NCI-H345 treated with DMSO at 0.1 percent for 48 hours (cell line): ENCODE data around the gene PLTP.
"Not testable (repeated sequence)": the region's sequence is repeated elsewhere in the genome, so short reads cannot be mapped to it uniquely, and the experiment has no call there.

Source experiments
- DNase-seq: peaks from one replicate; lab custom pipeline; 2025; ENCODE audit not compliant: unreplicated experiment; lab: John Stamatoyannopoulos, UW

Gene PLTP

DNA sequence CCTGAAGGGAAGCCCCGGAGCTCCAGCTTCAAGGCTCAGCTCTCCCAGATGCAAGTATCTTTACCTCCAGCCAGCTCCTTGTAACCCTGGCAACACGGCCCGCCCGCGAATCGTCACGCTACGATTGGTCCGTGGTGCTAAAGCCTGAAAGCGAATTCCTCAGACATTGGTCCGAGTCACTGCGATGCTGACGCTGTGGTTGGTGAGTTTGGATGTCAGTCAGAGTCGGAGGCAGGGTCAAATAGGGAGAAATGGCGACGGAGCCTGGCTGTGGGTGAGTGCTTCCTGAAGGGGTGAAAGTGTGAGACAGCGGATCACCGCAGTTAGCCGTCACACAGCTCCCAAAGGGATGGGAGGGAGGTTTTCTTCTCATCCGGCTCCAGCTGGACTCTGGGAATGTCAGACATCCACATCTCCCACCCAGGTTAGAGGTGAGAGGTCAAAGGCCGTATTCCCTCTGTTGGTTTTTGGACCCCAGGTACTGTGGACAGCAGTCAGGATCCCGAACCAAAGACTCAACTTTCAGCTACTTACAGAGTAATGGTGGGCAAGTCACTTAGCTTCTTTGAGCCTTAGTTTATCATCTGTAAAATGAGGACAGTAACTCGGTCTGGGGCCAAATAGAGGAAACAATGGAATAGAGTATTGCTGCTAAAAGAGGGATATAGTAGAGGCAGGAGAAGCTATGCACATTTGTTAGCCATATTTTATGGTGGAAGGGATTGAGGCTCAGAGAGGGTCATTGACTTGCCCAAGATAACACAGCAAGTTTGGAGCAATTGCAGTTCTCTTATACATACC is 30.8 kb downstream of the PLTP start, which contains the start of gene ZSWIM1:
TSS of gene ZSWIM1 (plus strand) at position 240 of the 801 bp plus-strand sequence. CDS start 1,366 bp downstream, outside the sequence.
- peak; percentile 99 for DNase-seq

DNA sequence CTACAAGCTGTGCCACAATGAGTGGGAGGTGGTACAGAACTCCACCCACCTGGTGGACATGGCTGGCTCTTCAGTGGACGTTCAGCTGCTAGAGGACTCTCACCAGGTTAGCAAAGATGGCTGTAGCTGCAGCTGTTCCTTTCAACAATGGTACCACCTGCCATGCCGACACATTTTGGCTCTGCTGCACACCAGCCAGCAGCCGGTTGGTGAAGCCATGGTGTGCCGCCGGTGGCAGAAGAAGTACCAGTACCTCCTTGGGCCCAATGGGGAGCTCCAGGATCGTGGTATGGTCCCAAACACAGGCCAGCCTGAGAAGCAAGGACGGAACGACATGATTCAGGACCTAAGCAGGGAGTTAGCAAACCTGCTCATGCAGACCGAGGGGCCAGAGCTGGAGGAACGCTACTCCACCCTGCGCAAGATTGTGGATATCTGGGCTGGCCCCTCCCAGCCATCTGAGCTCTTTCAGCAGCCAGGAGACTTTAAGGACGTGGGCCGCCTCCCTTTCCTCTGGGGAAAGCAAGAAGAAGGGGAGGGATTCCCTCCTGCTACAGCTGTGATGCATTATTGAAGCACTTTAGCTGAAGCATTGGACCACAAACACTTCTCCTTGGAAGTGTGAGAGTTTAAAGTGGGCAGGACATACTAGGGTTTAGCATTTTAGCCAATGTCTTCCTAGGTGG is 33.7 kb downstream of the PLTP start:
- no peak for DNase-seq

DNA sequence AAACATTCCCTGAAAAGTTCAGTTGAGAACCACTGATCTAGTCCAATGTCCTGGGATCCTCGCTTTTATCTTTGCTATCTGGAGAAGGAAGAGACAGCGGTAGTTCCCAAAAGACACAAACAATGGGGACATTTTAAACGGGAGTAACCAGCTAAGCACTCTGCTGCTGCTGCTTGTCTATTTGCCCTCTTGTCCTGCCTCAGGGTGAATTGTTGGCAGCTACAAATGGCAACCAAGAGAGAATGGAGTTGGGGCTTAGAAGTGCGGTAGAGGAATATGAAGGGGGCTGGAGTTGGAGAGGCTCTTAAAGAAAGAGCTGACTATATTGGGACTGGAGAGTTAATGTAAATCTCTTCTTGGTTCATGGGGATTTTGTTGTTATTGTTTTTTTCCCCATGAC is 37.4 kb downstream of the PLTP start:
- no peak for DNase-seq

DNA sequence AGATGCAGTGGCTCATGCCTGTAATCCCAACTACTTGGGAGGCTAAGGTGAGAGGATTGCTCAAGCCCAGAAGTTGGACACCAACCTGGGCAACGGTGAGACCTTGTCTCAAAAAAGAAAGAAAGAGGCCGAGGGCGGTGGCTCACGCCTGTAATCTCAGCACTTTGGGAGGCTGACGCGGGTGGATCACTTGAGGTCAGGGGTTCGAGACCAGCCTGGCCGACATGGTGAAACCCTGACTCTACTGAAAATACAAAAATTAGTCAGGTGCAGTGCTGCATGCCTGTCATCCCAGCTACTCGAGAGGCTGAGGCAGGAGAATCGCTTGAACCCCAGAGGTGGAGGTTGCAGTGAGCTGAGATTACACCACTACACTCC is 37.9 kb downstream of the PLTP start:
- DNase-seq: not testable (repeated sequence)

DNA sequence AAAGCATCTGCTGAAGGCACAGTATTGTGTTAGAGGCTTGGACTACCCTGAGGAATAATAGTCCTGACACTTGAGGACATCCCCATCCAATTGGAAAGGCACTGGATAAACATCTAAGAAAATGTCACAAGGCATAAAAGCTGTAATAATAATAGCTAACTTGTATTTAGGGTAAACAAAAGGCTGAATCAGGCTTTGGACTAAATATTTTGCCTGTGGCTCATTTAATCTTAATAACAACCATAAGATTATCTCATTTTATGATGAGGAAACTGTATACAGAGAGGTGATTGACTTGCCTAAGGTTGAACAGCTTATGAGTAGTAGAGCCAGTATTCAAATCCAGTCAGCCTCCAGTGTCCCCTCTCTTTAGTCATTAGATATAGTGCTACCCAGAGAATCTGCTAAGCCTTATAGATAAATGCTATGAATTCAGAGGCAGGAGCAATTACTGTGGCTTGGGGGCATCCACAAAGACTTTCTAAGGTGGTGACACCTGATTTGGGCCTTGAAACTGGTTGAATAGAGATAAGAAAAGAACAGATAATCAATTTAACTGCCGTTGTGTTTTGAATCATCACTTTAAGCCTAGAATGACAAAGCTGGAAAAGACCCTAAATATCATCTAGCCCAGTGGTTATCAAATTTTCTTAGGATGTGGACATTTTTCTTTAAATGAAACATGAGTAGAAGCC is 38.4 kb downstream of the PLTP start:
- DNase-seq: no peak

DNA sequence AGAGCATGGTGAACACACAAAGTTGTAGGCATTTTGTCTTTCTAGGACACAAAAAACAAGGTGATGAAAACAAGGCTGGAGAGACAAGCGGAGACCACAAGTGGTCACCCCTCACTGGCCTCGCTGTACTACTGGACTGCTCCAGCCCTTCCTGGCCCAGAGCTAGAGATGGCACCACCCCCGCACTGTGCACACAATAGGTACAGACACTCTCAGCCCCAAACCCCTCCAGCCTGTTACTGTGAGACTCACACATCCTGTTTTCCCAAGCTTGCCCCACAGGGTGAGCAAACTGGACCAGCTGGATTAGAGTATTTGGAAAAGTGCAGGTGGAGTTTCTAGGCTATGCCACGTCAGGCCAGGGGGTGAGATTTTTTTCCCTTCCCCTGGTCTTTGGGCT is 39.3 kb downstream of the PLTP start:
- no peak for DNase-seq

DNA sequence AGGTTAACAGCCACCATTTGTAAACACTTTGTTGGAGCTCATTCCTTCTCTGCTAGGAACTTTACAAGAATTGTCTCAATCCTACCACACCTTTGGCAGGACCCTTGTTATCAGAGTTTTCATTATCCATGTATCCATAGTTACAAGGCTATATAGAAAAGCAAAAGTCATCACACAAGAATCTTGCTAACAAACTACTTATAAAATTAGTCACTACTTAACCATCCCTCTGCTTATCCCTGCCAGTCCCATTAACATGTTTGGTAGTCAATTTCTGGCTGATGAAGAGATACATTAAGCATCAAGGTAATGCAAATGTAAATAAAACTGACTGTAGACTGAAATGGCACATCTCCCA is 44.2 kb downstream of the PLTP start:
- no peak for DNase-seq

DNA sequence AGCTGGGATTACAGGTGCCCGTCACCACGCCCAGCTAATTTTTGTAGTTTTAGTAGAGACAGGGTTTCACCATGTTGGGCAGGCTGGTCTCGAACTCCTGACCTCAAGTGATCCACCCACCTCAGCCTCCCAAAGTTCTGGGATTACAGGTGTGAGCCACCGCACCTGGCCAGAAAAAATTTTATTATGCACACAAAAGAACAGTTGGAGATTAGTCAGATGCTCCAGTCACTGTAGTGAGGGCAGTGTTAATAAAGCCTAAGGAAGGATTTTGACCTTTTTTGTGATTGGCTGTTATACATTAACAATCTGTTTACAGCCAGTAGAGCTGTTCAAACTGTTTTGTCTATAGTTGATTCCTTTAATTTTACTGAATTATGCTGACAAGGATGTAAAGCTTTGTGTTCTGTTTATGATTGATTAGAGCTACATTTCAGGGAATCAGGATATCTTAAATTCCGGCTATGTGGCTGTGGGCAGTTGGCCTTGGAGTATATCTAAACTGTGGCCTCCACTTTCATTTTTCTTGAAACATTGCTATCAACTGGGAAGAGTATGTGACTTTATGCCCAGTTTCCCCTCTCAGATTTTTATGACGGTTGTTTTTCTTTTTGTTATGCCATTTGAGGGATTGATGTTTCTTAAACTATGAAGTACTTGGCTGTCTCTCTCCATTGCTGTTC is 44.7 kb downstream of the PLTP start:
- no peak for DNase-seq

DNA sequence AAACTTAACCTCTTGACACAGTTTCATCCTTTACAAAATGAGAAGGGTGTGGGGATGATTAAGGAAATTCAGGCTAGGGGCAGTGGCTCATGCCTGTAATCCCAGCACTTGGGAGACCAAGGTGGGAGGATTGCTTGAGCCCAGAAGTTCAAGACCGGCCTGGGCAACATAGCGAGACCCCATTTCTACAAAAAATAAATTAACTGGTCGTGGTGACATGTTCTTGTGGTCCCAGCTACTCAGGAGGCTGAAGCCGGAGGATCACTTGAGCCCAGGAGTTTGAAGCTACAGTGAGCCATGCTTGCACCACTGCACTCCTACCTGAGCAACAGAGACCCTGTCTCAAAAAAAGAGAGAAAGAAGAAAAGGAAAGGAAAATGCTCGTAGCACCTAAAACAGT is 45.5 kb downstream of the PLTP start:
- DNase-seq: no peak

DNA sequence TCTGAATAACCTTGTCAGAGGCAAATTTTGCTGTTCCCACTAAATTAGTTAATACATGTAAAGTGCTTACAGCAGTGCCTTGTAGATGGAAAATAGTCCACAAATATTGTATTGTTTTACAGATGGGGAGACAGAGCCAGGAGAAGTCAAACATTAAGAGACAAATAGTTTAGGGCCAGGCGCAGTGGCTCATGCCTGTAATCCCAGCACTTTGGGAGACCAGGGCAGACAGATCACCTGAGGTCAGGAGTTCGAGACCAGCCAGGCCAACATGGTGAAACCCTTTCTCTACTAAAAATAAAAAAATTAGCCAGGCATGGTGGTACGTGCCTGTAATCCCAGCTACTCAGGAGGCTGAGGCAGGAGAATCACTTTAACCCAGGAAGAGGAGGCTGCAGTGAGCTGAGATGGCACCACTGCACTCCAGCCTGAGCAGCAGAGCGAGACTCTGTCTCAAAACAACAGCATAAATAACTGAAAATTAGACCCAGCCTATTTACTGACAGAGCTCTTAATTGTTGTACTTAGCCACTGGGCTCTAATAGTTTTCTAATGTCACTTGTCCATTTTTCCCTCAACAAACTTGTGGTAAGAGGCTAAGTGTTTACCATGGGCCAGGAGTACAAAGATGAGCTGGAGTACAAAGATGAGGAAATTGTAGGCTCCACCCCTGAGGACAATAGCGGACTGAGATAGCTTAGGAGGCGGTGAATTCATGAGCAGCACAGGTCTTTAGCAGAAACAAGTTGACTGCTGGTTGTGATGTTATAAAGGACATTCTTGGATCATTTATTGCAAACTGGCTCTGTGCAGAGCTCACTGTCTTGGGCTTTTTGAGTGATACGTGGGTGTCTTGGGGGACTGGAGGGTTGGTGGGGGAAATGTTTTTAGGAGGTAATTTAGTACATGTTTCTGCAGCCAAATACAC is 48.1 kb downstream of the PLTP start:
- DNase-seq: no peak

DNA sequence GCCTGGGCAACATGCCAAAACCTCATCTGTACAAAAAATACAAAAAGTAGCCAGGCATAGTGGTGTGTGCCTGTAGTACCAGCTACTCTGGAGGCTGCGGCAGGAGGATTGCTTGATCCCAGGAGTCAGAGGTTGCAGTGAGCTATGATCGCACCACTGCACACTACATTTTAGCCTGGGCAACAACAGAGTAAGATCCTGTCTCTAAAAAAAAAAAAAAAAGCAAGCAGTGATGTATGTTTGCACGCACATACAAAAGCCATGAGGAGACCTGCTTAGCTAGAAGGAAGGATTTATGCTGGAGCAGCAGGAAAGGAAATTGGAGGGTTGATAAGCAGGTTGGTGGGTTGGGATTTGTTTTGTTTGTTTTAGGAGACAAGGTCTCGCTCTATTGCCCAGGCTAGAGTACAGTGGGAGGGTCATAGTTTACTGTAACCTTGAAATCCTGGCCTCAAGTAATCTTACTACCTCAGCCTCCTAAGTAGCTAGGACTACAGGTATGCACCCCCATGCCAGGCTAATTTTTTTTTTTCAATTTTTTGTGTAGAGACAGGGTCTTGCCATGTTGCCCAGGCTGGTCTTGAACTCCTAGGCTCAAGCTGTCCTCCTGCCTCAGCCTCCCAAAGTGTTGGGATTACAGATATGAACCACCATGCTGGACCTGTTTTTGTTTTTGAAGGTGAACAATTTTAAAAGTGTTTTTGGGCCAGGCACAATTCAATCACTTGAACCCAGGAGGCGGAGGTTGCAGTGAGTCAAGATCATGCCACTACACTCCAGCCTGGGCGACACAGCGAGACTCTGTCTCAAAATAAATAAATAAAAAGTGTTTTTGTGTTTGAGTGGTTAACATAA is 50.5 kb downstream of the PLTP start:
- peak; percentile 47 for DNase-seq

DNA sequence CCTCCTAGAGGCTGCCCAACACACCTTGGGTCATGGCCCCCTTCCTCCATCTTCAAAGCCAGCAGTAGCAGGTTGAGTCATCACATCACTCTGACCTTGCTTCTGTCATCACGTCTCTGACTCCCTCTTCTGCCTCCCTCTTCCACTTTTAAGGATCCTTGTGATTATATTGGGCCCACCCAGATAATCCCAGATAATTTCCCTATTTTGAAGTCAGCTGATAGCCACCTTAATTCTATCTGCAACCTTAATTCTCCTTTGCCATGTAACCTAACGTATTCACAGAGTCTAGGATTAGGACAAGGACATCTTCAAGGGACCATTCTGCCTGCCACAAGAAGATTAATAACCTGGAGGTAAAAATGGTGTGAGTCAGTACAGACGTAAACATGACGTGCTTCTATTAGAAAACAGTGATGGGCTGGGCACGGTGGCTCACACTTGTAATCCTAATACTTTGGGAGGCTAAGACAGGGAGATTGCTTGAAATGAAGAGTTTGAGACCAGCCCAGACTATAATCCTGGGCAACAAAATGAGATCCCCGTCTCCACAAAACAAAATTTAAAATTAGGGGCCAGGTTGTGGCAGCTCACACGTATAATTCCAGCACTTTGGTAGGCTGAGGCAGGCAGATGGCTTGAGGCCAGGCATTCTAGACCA is 51.3 kb downstream of the PLTP start:
- no peak for DNase-seq

DNA sequence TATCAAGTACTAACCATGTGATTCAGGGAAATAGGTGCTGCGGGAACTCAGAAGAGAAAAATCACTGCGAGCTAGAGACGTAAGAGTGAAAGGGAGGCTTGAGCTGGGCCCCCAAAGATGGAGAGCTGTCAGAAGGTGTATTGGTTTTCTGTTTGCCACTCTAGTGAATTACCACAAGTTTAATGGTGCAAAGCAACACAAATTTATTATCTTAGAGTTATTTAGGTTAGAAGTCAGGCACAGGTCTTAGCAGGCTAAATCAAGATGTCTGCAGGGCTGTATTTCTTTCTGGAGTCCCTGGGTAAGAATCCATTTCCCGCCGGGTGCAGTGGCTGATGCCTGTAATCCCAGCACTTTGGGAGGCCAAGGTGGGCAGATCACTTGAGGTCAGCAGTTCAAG is 52.0 kb downstream of the PLTP start:
- DNase-seq: no peak

DNA sequence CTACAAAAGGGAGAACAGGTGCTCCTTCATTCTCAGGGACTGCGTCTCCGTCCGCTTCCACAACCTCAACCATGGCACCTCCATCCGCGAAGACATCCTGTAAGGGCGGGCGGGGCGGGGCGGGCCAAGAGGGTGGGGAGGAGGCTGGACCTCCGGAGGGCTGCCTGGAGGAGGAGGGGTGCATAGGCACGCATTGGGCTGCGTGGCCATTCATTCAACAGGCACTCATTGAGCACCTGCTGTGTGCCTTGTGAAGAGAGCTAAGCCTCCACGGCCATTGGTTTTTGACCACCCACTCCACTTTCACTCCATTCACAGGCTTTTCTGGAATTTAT is 54.1 kb downstream of the PLTP start:
- DNase-seq: no peak

DNA sequence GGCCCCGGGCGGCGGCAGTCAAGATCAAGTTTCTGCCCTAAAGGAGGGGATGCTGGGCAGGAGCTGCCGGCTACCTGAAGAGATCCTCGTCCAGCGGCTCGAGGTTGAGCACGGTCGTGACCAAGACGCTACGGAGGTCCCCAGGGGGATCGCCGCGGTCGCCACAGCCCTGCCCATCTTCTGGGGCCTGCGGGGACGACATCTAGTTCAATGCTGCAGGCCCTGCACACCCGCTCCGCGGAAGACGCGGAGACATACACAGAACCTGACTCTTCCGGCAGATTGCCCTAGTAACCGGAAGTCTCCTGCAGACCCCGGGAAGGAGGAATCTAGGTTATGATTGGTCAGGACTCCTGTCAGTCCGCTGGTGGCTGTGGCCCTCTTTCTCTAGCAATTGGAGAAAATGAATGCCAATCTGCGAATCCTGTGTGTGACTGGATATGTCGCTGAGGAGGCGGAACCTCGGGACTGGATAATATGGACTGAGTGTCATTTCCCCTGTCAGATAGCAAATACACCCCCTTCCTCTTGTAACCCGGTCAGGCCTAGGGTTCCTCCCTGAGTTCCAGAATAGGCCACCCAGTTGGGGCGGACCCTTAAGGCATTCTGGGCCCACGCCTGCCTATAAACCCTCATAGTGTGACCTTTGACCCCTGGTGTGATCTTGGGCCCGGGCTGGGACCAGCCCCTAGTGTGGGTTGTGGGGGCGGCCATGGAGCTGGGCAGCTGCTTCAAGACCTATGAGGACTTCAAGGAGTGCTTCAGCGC is 54.7 kb downstream of the PLTP start, which contains the start of the genes ACOT8 and ZSWIM3:
TSS of gene ACOT8 (minus strand) at position 279 of the 768 bp plus-strand sequence. CDS start at position 202, 77 bp downstream.
TSS of gene ZSWIM3 (plus strand) at position 501 of the 768 bp plus-strand sequence. CDS start at position 713, 212 bp downstream.
- peak; percentile 99 for DNase-seq

DNA sequence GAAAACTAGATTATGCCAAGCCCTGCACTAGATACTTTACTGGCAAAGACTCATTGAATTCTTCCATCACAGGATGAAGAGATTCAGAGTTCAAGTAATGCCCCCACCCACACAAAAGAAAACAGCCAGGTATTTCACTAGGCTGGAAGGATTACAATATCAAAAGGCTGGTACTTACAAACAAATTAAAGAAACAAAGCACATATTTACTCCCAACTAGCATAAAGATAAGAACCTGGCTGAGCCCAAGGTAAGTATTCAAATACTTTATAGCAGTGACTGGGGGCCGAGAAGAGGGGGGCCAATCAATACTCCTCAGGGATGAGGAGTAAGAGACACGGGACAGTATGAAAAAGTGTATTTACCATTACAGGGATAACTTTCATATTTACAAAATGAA is 58.5 kb downstream of the PLTP start:
- DNase-seq: no peak

DNA sequence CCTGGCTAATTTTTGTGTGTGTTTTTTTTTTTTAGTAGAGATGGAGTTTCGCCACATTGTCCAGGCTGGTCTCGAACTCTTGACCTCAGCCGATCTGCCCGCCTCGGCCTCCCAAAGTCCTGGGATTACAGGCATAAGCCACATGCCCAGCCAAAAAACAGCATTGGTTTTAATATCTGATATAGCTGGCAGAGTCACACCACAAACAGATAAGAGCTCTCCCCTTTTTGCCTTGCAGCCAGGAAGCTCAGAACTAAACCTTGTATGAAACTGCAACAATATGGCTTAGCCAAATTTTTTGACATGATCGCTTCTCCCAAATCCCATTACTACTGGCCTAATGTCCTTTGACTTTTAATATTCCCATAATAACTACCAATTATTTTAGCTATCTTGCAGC is 59.6 kb downstream of the PLTP start:
- DNase-seq: no peak

DNA sequence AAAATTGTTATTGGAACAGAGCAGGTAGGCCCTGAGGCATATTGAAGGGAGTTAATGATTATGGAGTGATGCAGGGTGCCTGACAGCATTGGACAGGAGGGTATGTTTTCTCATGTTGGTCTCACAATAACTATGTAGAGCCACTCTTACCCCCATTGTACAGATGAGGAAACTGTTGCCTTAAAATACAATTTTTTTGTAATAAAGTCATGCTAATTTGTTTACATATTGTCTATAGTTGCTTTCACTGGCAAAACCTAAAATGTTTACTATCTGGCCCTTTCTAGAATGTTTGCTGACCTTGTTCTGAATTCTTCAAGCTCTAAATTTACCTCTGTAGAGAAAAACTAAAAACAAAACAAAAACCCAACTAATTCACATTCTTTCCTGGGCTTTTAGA is 60.5 kb downstream of the PLTP start:
- no peak for DNase-seq
